HG03064 (cell line): ENCODE data around the gene EPB41.
A peak's percentile ranks its signal among the peaks of the same experiment; 100 is the strongest.
"Not testable (repeated sequence)": the region's sequence is repeated elsewhere in the genome, so short reads cannot be mapped to it uniquely, and the experiment has no call there.

Experiments used
- ATAC-seq: cut with Tn5 transposase; IDR thresholded peaks from one replicate; pipeline ENCODE4 v1.9.1; 2021; ENCODE audit warnings: low read depth; ENCODE audit not compliant: unreplicated experiment

EPB41 gene

DNA sequence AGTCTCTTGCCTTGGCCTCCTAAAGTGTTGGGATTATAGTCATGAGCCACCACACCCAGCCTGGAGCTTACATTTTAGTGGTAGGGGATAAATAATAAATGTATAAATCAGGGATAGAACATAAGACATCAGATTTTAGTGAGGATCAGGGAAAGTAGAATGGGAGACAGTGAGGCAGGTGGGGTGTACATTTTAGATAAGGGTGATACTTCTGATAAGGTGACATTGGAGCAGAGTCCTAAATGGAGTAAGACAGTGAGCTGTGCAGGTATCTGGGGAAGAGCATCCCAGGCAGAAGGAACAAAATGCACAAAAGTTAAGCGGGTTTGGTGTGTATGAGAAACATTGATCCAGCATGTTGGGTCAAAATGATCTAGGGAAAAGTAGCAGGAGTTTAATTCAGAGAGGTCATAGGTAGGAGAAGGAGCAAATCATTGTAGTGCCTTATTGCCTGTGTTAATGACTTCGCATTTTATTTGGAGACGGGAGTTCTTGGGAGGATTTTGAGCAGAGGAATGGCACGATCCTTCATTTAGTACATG, 11.1 kb downstream of the EPB41 start:
- no peak for ATAC-seq

DNA sequence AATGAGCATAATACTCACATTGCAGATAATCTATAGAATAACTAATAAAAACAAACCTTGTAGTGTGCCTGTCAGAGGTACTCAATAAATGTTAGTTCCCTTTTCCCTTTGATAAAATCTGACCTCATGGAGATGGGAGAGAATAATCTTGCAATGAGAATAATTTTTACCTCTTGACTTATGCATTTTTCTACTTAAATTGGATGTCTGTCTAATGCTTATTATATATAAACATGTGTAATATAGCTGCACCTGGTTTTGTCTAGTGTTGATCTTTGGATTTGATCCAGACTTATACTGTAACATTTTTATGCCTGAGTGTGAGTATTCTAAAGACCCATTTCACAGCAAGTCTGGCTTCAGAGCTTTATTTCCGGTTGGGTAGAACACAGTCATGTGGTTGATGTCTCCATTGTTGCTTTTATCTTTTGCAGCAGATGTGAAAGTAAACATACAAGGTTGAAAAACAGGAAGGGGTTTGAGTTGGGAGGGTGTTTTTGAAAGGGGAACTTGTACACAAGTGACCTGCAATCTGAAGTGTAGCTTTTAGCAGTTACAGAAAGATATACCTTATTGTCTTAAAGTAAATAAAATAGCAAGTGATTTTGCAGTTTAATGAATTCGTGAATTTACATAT, 12.4 kb downstream of the EPB41 start:
- peak; percentile 70 for ATAC-seq

DNA sequence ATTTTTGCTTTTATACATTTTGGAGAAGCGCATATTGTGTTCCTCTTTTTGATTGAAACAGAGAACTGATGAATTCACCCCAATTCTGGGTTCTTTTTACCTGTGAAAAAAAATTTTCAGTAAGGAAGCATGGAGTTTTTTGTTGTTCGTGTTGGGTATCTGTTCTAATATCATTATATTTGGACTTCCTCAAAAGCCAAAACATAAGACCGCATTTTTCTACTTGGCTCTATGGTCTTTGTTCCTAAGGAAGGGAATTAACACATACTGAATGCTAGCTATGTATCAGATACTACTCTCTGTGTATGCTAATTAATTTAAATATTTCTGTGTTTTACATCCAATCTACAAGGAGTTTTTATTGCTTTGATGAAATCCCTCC, 12.9 kb downstream of the EPB41 start:
- no peak for ATAC-seq

DNA sequence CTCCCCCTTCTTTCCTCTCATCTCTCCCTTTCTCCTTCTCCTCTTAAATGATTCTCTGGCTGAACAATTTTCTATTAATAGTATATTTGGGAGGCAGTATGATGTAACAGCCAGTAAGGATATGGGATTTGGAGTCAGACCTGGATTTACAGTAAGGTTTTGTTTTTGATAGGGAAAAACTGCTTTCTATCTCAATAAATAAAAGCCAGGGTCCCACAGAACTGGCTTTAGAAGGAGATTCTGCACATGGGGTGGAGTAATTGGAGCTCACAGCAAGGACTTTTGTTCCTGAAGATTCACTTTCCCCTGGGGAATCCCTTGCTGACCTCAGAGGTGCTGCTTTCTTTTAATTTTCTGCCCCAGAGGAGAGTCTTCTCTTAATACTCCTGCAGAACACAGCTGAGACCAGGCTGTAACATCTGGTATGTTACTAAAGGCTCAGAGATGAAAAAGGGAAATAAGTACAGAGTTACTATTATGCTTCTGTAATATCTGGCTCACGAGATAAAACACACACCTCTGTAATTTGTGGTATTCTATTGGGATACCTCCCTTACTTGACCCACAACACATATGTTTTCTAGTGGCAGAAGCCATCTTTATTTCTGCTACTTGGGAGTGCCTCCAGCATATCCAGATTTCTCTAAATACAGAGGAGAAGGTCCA, 13.4 kb downstream of the EPB41 start:
- ATAC-seq = no peak

DNA sequence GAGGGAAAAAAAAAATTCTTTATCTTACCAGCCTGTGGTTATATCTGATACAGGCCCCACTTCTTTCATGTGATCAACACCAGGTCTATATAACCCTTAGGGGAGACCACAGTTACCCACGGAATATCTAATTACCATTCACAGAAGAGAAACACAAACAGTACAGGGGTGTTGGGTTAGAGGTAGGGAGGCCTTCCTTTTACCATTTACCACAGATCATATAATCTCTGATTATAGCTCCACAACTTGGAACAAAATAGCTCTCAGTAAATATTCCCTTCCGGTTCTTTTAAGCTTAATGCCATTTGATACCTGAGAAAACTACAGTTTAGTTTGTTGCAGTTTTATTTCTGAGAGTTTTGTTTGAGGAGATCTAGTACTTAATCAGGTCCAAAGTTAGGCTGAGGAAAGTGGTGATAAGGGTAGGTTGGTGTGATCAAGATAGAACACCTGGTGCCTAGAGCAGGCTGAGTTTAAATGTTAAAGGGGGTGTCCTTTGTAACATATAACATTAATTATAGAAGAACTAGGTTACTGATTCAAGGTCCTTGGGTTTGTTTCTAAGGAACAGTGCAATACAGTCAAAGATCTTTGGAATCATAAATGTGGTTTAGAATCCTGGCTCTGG, 14.1 kb downstream of the EPB41 start:
- no peak for ATAC-seq

DNA sequence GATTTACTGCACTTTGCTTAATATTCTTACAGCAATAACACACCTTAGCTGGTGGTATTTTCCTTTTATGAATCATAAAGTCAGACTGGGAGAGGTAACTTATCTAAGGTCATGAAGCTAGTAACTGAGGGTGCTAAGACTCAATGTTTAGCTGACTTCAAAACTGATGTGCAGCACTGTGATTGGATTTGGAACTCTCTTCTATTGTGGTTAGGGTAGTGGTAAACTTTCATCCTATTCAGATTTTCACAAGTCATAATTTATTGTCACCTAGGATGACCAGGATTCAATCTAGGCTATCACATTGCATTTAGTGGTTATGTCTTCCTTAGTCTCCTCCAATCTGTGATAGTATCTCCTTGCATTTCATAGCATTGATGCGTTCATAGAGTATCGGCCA, 18.9 kb downstream of the EPB41 start:
- ATAC-seq = no peak

DNA sequence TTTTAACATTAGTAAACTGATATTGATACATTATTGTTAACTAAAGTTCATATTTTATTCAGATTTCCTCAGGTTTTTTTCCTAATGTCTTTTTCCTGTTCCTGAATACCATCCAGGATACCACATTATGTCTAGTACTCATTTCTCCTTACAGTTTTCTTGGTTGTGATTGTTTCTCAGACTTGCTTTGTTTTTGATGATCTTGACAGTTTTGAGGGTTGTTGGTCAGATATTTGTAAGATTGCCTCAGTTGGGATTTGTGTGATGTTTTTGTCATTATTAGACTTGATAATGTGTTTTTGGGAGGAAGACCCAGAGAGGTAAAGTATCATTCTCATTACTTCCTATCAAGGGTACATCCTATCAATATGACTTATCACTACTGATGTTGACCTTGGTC, 19.5 kb downstream of the EPB41 start:
- ATAC-seq = no peak

DNA sequence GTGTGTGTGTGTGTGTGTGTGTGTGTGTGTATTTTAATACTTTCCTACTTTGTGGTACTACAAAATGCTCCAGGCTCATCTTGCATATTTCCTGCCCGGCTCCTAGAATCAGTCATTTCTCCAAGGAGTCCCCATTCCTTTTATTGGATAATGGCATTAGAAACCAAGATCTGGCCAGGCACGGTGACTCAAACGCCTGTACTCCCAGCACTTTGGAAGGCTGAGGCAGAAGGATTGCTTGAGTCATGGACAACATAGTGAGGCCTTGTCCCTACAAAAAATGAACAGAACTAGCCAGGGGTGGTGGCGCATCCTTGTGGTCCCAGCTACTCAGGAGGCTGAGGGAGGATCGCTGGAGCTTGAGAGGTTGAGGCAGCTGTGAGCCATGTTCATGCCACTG, 20.3 kb downstream of the EPB41 start:
- no peak for ATAC-seq

DNA sequence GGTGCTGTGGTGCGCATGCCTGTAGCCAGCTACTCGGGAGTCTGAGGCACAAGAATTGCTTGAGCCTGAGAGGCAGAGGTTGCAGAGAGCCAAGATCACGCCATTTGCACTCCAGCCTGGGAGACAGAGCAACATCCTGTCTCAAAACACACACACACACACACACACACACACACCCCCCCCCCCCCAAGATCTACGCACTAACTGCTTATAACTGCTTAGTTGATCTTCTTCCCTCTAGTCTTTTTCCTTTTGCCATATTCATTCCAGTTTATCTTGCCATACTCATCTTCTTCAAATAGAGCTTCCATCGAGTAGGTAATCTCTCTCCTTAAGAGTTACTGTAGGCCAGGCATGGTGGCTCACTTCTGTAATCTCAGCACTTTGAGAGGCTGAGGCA, 20.9 kb downstream of the EPB41 start:
- ATAC-seq = no peak

DNA sequence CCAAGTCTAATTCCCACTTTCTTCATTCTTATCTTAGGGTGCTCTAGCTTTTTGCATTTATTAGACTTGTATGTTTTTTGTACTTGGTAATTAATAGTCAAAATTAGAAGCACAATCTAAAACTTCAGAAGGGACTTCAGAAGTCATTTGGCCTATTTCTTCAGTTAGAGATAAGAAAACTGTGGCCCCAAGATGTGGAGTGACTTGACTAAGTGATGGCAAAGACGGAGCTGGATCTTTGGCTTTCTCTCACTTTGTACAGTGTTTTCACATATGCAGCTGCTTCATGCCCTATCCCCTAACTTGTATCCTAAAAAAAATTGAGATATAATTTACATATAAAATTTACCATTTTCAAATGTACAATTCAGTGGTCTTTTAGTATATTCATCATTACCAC, 21.7 kb downstream of the EPB41 start:
- no peak for ATAC-seq

DNA sequence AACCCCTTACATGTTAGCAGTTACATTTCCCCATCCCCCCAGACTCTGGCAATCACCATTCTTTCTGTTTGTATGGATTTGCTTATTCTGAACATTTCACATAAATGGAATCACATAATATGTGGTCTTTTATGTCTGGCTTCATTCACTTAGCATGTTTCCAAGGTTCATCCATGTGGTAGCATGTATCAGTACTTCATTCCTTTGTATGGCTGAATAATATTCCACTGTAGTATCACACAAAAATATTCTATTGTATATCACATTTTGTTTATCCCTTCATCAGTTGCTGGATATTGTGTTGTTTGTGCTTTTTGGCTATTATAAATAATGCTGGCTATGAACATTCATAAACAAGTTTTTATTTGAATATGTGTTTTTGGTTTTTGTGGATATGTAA, 22.2 kb downstream of the EPB41 start:
- no peak for ATAC-seq

DNA sequence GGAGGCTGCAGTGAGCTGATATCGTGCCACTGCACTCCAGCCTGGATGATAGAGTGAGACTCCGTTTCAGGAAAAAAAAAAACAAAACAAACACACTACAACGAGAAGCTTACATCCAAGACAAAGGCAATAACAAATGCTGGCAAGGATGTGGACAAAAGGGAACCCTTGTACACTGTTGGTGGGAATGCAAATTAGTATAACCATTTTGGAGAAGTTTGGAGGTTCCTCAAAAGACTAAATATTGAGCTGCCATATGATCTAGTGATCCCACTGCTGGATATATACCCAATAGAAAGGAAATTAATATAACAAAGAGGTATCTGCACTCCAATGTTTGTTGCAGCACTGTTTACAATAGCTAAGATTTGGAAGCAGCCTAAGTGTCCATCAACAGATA, 29.2 kb downstream of the EPB41 start:
- not testable (repeated sequence) for ATAC-seq

DNA sequence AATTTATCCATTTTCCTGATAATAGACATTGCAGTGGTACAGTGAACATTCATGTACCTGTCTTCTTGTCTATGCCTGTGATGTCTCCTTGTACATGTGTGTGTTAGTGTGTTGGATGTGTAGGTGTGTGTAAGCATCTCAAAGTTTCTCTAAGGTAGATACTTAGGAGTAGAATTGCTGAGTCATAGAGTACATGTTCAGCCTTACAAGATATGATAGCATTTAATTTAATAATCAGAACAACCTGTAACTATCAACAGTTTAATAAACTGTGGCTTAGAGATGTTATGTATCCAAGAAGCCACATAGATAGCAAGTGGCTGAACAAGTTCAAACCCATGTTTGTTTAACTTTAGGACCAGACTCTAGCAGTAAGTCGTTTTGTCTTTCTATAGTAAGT, 35.6 kb downstream of the EPB41 start:
- no peak for ATAC-seq

DNA sequence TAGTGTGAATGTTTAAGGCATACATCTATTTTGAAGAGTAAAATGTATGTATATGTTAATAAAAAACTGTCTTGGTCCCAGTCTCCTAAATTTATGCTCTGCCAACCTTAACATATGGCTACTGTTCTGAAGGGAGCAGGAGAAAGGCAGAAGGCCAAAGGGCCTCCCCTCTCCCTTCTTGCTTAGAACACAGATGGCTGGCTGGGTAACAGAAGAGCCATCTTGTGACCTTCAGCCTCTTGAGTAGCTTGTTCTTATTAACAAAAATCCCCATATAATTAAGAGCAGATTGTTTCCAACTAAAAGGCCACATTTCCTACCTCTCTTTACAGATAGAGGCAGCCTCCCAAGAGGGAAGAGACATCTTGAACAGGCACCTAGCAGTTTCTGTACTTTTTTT, 36.1 kb downstream of the EPB41 start:
- ATAC-seq = no peak

DNA sequence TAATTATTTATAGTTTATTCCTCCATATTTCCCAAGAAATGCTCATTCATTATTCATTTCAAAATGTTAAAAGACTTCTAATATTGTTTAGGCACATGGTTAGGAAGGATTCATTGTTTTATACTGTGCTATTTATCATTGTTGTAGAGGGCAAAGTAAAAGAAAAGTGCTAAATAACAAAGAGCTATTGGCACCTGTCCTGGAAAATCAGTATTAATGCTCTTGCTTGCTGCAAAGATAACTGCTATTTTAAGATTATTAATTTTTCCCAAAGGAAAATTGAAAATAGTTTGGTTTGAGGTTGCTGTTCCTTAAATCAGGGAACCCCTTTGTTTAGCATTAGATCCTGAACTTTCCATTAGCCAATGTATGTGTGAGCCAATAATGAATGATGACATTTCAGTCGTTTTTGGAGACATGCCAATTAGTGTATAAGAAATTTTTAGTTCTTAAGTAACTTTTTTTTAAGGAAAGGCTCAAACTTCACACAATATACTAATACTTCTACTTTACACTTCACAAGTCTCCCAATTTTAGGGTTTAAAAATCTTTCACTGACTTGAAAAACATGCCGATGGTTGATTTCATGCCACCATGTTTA, 39.9 kb downstream of the EPB41 start:
- no peak for ATAC-seq

DNA sequence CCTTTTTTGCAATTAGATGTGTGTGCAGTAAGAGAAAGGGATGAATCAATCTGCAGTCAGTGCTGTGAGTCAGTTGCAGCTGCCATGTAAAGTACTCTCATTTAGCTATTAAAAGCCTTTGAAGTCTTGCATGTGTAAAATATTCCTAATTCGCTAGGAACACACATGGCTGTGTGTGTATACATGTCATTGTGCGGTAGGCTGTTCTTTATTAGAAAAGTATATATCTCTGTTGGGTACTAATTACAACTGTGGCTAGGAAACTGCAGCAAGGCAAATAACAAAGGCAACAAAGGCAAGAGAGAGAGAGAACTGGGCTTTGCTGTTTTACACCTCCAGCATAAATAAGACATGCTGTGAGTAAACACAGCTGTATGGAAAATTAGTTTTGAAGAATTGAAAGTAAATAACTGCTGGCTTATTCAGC, 41.7 kb downstream of the EPB41 start:
- ATAC-seq = no peak

DNA sequence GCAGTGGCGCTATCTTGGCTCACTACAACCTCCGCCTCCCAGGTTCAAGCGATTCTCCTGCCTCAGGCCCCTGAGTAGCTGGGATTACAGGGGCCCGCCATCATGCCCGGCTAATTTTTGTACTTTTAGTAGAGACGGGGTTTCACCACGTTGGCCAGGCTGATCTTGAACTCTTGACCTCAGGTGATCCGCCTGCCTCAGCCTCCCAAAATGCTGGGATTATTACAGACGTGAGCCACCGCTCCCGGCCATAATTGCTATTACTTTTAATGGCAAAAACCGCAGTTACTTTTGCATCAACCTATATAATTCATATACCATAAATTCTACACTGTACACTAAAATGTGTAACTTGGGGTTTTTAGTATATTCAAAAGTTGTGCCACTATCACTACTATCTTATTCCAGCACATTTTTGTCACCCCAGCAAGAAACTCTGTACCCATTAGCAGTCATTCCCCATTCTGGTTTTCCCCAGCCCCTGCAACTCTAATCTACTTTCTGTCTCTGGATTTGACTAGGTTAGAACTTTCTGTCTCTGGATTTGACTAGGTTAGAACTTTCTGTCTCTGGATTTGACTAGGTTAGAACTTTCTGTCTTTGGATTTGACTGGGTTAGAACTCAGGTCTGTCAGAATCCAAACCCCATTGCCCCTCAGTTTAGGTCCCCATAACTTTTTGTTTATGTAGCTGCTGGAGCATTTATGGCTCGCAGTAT, 47.9 kb downstream of the EPB41 start:
- ATAC-seq = not testable (repeated sequence)

DNA sequence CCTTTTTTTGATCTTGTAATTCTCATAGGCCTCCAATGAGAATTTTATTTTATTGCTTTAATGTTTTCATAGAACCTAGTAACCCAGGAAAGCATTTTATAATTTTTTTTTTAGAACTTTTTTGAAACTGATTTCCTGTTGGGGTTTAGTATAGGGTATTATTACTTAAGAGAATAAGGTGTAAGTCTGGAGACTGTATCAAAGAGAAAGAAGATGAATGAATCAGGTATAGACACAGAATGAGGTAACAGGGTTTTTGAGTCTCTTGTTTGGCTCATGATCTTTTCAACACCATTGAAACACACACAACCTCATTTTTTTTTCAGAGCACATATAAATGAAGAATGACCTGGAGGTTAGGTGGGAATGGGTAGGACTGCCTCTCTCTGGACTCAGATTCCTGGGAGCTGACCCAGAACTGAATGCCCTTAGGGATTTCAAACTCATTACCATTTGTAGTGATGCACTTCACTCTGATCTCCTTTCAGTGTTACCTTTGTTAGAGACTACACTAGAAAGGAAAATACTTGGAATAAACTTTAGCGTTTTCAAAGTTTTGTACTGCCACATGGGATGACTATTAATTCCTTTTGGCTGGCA, 51.0 kb downstream of the EPB41 start:
- no peak for ATAC-seq

DNA sequence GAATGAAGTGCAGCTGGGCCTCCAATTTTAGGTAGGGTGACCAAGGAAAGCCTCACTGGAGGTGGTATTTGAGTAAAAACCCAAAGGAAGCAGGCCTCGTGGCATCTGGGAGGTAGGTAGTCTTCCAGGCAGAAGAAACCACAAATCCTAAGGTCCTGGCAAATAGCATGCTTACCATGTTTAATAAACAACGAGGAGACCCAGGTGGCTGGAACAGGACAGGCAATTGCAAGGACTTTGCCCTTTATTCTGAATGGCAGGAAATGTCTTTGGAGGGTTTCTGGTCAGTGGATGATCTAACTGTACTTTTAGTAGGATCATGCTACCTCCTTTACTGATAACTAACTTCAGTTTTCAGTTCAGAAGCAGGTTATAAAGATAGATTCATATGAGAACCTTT, 52.2 kb downstream of the EPB41 start:
- ATAC-seq = no peak

DNA sequence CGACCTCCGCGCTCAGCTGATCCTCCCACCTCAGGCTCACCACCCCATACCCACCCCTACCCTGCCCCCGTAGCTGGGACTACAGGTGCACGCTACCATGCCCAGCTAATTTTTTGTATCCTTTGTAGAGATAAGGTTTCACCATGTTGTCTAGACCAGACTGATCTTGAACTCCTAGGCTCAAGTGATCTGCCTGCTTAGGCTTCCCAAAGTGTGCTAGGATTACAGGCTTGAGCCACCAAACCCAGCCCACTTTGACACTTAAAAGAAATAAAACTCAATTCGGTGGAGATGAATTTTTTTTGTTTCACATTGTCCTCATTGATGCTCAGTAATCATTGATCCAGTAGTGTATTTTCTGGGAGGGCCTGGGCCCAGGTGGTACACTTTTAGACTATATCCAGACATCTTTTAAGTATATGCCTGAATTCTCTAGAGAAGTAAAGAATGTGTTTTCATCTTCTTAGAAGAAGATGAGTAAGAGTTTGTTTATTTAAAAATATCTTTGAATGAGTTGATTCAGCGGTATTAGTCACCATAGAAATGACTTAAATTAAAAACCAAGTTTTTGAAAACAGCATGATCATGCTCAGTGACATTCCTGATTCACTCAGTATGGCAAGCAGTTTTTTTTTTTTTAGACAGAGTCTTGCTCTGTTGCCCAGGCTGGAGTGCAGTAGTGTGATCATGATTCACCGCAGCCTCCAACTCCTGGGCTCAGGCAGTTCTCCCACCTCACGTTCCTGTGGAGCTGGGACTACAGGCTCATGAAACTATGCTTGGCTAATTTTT, 57.8 kb downstream of the EPB41 start:
- no peak for ATAC-seq
